Astrocyte (in vitro differentiated cells and primary cell): Measurements from ENCODE around the gene KCNQ1. TPM values are rescaled to one million over a fixed set of nuclear protein-coding genes. Genes with fewer than 3 reads are reported as not detected.

ENCODE experiments used
- DNase-seq: peaks from one replicate; pipeline ENCODE4 v3.0.0-alpha.2; 2010; ENCODE audit warnings: low read depth
- FAIRE-seq: peaks from 2 replicates; lab custom pipeline; 2011; peaks lifted over from hg19 to GRCh38; lab: Jason Lieb, UNC
- H2AFZ ChIP-seq: 2 replicates; pipeline ENCODE4 v1.6.0; 2012; ENCODE audit warnings: low read depth, low read length, inconsistent platforms
- H3K27ac ChIP-seq: 2 replicates; pipeline ENCODE4 v1.5.1; 2011; ENCODE audit warnings: low read depth, low read length, inconsistent platforms
- H3K27me3 ChIP-seq: 2 replicates; pipeline ENCODE4 v1.6.0; 2011; ENCODE audit warnings: low read length, inconsistent platforms; ENCODE audit not compliant: insufficient read depth
- H3K36me3 ChIP-seq: 2 replicates; pipeline ENCODE4 v1.5.1; 2011; ENCODE audit warnings: low read length, inconsistent platforms; ENCODE audit not compliant: insufficient read depth
- H3K4me1 ChIP-seq: 2 replicates; pipeline ENCODE4 v1.5.1; 2011; ENCODE audit warnings: low read length, inconsistent platforms; ENCODE audit not compliant: insufficient read depth
- H3K4me2 ChIP-seq: 2 replicates; pipeline ENCODE4 v1.6.0; 2012; ENCODE audit warnings: low read length, inconsistent platforms
- H3K4me3 ChIP-seq: 2 replicates; pipeline ENCODE4 v1.5.1; 2011; ENCODE audit warnings: low read depth, mild to moderate bottlenecking, low read length, inconsistent platforms; ENCODE audit not compliant: insufficient read depth
- H3K79me2 ChIP-seq: 2 replicates; pipeline ENCODE4 v1.6.0; 2012; ENCODE audit warnings: mild to moderate bottlenecking, low read length, inconsistent platforms; ENCODE audit not compliant: insufficient read depth
- H3K9ac ChIP-seq: 2 replicates; pipeline ENCODE4 v1.6.0; 2012; ENCODE audit warnings: mild to moderate bottlenecking, low read length, inconsistent platforms
- H3K9me3 ChIP-seq: 2 replicates; pipeline ENCODE4 v1.5.1; 2012; ENCODE audit warnings: low read depth, mild to moderate bottlenecking, low read length, inconsistent platforms; ENCODE audit not compliant: insufficient read depth
- H4K20me1 ChIP-seq: 2 replicates; pipeline ENCODE4 v1.6.0; 2012; ENCODE audit warnings: low read length, inconsistent platforms; ENCODE audit not compliant: insufficient read depth
- H3K27ac Mint-ChIP-seq: one replicate; pipeline ENCODE4 v1.8.0; 2021; ENCODE audit warnings: mild to moderate bottlenecking, mixed read lengths; ENCODE audit not compliant: unreplicated experiment
- H3K27me3 Mint-ChIP-seq: one replicate; pipeline ENCODE4 v1.8.0; 2021; ENCODE audit warnings: low read depth, mixed read lengths; ENCODE audit not compliant: unreplicated experiment
- H3K36me3 Mint-ChIP-seq: one replicate; pipeline ENCODE4 v1.8.0; 2021; ENCODE audit warnings: low read depth, mixed read lengths; ENCODE audit not compliant: unreplicated experiment
- H3K4me1 Mint-ChIP-seq: one replicate; pipeline ENCODE4 v1.8.0; 2021; ENCODE audit warnings: low read depth, mixed read lengths; ENCODE audit not compliant: unreplicated experiment
- H3K4me3 Mint-ChIP-seq: one replicate; pipeline ENCODE4 v1.8.0; 2021; ENCODE audit warnings: mild to moderate bottlenecking, moderate library complexity, mixed read lengths; ENCODE audit not compliant: unreplicated experiment
- H3K9me3 Mint-ChIP-seq: one replicate; pipeline ENCODE4 v1.8.0; 2021; ENCODE audit warnings: mild to moderate bottlenecking, mixed read lengths; ENCODE audit not compliant: unreplicated experiment
- EZH2 ChIP-seq: IDR thresholded peaks from 2 replicates; pipeline ENCODE4 v1.6.1; 2012; ENCODE audit warnings: mild to moderate bottlenecking, low read length, inconsistent platforms; ENCODE audit not compliant: insufficient read depth
- total RNA-seq: library from RNA; stranded (reverse); gene quantifications from 2 replicates; pipeline ENCODE4 v1.2.1, GENCODE V29; 2021
- TF ChIP-seq, protein P1 (sequence below): IDR thresholded peaks from 2 replicates; pipeline ENCODE4 v1.5.1; 2011; ENCODE audit warnings: low read depth, mild to moderate bottlenecking, inconsistent platforms, low read length, moderate library complexity; ENCODE audit not compliant: insufficient read depth

KCNQ1 gene
- total RNA-seq, 1 donor from 2014 or later = not detected

DNA sequence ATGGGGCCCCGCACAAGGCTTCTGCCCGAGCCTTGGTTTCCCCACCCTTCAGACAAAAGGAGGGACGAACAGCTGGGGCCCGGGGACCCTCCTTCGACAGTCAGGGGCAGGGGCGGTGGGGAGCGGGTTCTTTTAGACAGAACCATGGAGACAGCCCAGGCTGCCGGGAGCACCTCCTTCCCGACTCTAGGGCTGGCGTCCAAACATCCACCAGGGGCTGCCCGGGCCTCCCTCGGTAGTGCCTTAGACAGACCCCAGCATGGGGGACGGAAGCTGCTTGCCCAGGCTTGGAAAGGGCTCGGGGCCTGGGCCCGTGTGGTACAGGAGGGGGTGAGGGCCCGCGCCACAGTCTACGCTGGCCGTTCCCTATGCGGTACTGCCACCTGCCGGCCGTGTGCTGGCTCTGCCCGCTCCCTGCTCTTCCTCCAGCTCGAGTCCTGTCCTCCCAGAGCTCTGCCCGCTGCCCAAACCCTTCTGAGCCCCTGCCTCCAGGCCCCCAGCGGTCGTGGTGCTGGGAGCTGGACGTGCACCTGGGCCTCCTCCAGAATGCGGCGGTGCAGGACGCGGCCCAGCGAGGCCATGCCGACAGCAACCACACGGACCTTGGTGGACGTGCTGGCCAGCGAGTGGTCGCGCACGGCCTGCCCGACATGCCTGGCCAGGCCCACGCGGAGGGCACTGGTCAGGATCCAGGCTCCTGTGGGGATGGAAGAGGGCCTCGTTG lies 24.1 kb upstream of the KCNQ1 start:
- H3K4me1 ChIP-seq = no peaks in the 10 kb centered on the region
- Mint-ChIP-seq H3K4me1 (no peaks in the 10 kb centered on the region), H3K27ac (no peak overlapping the region), H3K4me3 (no peak overlapping the region), H3K36me3 (no peaks in the 10 kb centered on the region), H3K9me3 (no peaks in the 10 kb centered on the region), H3K27me3 (peaks cover 12% of the 10 kb centered on the region)
- H3K27ac ChIP-seq = no peak overlapping the region
- DNase-seq (peak; percentile 14), FAIRE-seq (no peak)
- H3K79me2 ChIP-seq = no peaks in the 10 kb centered on the region
- peak overlapping the region; percentile 60 for H2AFZ ChIP-seq
- peak; percentile 11 for TF ChIP-seq EZH2
- TF ChIP-seq, protein P1, sequence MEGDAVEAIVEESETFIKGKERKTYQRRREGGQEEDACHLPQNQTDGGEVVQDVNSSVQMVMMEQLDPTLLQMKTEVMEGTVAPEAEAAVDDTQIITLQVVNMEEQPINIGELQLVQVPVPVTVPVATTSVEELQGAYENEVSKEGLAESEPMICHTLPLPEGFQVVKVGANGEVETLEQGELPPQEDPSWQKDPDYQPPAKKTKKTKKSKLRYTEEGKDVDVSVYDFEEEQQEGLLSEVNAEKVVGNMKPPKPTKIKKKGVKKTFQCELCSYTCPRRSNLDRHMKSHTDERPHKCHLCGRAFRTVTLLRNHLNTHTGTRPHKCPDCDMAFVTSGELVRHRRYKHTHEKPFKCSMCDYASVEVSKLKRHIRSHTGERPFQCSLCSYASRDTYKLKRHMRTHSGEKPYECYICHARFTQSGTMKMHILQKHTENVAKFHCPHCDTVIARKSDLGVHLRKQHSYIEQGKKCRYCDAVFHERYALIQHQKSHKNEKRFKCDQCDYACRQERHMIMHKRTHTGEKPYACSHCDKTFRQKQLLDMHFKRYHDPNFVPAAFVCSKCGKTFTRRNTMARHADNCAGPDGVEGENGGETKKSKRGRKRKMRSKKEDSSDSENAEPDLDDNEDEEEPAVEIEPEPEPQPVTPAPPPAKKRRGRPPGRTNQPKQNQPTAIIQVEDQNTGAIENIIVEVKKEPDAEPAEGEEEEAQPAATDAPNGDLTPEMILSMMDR = peak; percentile 51
- H3K4me2 ChIP-seq = peak overlapping the region; percentile 16
- H3K9me3 ChIP-seq = no peaks in the 10 kb centered on the region
- no peaks in the 10 kb centered on the region for H4K20me1 ChIP-seq
- H3K9ac ChIP-seq = no peak overlapping the region
- H3K27me3 ChIP-seq = peaks cover 3% of the 10 kb centered on the region
- H3K4me3 ChIP-seq = no peak overlapping the region
- no peaks in the 10 kb centered on the region for H3K36me3 ChIP-seq

DNA sequence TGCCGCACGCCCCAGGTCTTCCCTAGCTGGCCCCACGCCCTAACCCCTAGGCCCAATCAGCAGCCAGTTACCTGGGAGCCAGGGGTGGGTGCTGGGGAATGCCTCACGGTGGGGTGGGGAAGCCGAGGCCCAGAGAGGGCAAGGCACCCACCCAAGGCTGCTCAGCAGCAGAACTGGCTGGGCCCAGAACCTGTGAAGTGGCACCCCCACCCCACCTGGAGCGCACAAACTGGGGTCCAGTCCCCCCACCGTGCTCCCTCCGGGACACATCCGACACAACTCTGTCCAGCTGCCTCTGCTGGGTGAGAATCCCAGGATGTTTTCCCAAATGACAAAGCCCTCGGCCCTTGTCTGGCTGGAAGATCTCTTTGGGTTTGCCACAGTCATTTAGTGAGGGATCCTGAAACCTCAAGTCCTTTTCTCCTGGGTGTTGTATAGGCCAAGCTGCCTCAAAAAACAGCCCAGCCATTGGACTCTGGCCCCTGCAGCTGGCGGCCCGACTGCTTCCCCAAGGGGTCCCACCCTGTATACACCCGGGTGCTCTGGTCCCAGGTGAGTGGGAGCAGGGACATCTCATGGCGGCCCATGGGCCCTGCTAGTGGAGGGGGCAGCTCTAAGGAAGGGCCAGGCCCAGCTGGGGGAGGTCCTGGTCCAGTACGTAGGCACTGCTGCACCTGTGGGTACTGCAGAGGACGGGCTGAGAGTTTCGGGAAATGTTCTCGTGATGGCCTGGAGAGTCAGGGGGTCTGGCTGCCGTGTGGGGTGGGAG lies 23.4 kb upstream of the KCNQ1 start:
- FAIRE-seq (no peak), DNase-seq (no peak)
- no peaks in the 10 kb centered on the region for H4K20me1 ChIP-seq
- Mint-ChIP-seq H3K4me1 (no peaks in the 10 kb centered on the region), H3K36me3 (no peaks in the 10 kb centered on the region), H3K9me3 (no peaks in the 10 kb centered on the region), H3K27me3 (peaks cover 9% of the 10 kb centered on the region), H3K27ac (no peak overlapping the region), H3K4me3 (no peak overlapping the region)
- no peak for TF ChIP-seq EZH2
- TF ChIP-seq, protein P1 = no peak
- no peaks in the 10 kb centered on the region for H3K36me3 ChIP-seq
- no peak overlapping the region for H3K9ac ChIP-seq
- H3K4me1 ChIP-seq = no peaks in the 10 kb centered on the region
- H3K79me2 ChIP-seq = no peaks in the 10 kb centered on the region
- H3K27me3 ChIP-seq = peaks cover 3% of the 10 kb centered on the region
- H2AFZ ChIP-seq = peak overlapping the region; percentile 51
- no peak overlapping the region for H3K4me3 ChIP-seq
- H3K9me3 ChIP-seq = no peaks in the 10 kb centered on the region
- no peak overlapping the region for H3K27ac ChIP-seq
- no peak overlapping the region for H3K4me2 ChIP-seq
